Stimulated activated CD8-positive, alpha-beta memory T cell treated with anti-CD3 and anti-CD28 coated beads, Interleukin-7, amount 100 ng/mL, for 4 hours (primary cell): ENCODE results near the gene KLHL2.
"Not testable (repeated sequence)": the region's sequence is repeated elsewhere in the genome, so short reads cannot be mapped to it uniquely, and the experiment has no call there.

Experiments
- DNase-seq, 2 donors: peaks; one replicate each; pipeline ENCODE4 v3.0.0-alpha.2; 2020; ENCODE audit warnings: low read depth in 2 of 2

Gene KLHL2

DNA sequence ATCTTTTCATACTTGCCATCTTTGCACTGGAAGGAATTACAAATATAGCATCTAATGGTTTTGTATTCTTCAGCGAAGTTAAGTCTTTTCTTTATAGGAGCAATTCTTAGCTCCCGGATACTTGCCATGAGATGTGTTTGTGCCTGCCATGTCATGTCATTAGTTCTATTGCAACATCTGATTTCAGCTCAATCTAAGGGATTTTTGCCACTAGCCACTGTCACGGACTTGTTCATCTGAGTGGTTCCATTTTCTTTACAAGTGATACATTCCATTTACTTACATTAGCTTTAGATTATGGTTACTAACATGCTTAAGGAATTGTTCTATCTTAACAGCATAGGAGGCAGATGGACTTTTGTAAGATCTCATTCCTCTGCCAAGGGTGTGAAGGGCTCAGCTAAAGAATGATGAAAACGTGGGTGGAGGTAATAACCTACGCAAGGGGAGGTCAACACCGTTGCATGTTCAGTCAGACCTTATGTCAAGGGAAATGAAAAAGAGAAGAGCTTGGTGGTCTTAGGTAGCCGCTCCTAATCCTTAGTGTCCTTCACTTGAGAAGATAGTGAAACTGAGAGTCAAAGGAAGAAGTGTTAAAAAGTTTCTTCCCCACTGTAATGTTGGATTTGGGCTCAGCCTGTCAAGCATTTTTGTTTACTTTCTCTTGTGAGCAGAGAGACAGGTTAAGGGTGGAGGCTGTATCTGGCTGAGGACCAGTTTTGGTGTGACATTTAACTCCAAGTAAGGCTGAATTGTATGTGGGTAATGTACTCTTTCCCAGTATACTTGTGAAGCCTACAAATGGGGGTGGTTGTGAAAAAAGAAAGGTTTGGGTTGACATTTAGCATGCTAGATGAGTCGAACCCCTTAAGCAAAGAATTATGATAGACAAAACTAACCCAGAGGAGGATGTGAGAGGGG, 3.6 kb upstream of the KLHL2 start:
- no peak for DNase-seq

DNA sequence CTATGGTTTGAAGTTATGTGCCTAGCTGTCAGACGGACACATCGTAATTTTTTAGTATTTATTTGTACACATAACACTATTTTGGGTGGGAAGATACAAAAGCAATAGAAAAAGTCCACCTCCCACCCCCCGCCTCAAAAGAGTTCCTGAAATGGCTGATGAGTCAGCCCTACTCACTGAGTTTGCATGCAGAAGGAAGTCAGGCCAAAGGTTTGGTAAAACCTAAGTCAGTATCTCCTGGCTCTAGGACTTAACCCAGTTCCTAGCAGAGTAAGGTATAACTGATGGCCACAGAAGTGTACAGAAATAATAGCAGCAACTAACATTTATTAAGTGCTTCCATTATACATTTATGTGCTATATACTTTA, 2.9 kb upstream of the KLHL2 start:
- no peak for DNase-seq

- DNase-seq, result no peak
Measured at GRCh38 chr4:165207016-165207430, 338 bp upstream of the KLHL2 start.

DNA sequence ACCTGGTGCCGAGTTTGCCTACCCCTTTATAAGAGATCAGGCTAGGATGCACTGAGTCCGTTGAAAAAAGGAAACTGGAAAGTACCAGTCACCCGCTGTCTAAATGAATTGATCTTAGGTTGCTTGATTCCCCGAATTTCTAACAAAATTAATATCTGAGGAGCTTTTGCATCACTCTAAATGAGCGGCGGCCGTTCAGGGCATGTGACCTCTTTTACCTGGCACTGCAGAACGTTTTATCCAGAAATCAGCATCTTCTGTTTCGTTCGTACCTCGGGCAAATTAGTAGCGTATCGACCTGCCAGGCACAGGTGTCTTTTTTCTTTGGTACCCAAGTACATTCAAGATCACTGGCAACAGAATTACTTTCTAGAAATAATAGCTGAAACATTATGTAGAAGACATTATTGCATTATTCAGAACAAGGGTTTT, 876 bp downstream of the KLHL2 start:
- DNase-seq, result peak in 1 of 2 donors; percentile 29

- no peak for DNase-seq
Measured at GRCh38 chr4:165208741-165209388, 1.5 kb downstream of the KLHL2 start.

DNA sequence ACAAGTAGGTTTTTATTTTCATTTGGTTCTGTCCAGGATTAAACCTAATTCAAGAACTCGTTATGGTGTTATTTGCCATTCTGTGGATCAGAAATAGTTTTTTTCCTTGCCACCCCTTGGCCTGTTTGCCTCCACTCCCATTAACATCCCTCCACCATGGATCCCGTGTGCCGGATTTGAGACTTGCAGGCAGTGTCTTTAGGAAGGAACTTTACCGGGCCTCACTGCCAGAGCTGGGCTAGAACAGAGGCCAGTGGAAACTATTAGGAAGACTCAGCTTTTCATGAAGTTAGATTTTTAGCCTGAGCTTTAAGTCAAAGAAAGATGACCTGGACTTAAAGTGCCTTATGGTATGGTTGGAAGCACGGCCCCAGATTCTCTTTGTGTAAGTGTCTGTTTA, 2.4 kb downstream of the KLHL2 start:
- no peak for DNase-seq

DNA sequence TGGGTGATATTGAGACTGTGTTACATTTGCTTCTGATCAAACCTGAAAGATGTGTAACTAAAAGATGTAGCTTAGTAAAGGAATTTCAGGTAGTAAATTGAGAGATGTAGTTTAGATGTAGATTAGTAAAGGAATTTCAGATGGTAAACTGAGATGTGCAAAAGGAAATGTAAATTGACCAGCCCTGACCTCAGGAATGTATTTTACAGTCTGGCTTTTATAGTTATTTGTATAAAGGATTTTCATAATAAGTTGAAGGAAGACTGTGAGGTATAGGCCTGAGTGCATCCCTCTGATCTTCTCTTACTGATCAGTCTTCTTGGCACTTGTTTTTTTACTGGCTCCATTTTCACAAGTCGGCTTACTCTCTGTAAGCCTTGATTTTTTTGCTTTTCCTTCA, 3.2 kb downstream of the KLHL2 start:
- no peak for DNase-seq

DNA sequence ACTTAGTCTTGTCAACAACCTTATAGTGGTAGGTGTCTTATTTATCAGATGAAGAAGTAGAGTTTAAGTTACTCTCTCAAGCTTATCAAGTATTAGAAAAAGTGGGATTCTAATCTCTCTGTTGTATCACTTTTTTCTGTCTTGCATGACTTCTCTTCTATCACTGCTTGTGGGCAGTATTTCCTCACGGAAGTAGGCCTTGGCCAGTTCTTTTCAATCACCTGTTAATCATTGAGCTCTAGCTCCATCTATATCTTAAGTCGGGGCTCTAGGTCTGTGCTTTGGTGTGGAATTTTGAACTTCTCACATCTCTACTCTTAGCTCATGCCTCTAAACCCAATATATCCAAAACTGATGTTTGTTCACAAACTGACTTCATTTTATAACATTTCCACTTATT, 5.3 kb downstream of the KLHL2 start:
- not testable (repeated sequence) for DNase-seq

GRCh38 chr4:165213404-165213803, 6.0 kb downstream of the KLHL2 start:
- DNase-seq, result not testable (repeated sequence)

- DNase-seq, result not testable (repeated sequence)
Measured at GRCh38 chr4:165213991-165214709, 6.8 kb downstream of the KLHL2 start.

- DNase-seq, result peak in 1 of 2 donors; percentile 32
Measured at GRCh38 chr4:165215034-165215751, 7.8 kb downstream of the KLHL2 start.

DNA sequence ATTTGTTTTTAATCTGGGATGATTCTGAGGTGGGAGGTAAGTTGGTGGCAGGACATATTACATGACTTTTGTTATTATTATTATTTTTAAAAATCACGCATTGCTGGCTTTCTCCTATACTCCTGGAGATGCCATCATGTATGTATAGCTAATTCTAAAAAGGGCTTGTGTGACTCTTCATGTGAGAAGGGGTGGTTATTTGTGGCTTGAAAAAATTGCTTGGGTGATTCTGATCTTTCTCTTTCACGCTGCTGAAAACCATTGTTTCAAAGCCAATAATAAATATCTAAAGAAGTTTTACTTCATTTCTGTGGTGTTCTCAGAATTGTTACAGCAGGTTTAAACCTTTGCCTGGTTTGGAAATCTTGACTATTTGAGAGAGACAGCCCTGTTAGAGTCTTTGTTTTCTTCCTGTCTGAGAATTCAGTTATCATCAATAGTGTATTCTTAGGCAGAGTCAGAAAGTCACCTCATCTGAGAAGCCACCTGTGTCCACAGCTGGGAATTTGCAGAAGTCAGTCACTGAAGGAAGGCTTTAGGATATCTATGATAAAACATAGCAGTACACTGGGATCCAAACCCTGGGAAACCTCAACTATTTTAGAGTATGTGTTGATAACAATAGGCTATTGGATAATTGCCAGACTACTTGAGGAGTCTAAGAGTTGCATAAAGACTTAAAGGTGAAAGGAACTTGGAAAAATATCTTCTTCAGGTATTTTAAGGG, 8.6 kb downstream of the KLHL2 start:
- not testable (repeated sequence) for DNase-seq

DNA sequence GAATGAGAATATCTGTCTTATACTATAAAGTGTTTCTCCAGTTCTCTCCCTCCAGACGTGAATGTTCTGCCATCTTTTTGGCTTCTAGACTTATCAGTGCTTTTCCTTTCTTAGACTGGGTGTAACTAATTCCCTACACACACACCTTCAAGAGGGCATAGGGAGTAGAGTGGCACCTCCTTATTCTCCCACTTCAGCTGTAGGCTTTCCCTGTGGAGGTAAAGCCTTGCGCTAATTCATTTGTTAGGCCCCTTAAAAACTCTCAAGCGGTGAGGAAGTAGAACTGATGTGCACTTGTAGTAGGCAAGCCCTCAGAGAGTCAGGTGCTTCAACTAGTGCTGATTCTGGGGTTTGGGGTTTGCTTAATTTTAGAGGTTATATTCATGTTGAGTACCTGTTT, 10.0 kb downstream of the KLHL2 start:
- no peak for DNase-seq

DNA sequence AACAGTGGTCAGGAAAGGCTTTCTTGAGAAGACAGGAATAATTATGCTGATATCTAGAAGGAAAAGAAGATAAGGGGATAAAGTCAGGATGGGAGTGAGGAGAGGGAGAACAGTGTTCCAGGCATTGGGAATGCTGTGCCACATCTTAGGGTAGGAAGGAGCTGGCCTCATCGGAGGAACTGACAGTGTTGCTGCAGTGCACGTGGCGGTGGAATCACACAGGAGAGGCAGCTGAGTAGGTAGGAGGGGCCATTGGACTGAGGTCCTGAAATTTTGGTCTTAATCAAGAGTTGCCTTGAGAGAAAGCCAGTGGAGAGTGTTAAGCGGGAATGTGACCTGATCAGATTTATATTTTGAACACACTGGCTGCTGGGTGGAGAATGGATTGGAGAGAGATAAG, 13.9 kb downstream of the KLHL2 start:
- DNase-seq, result not testable (repeated sequence)

DNA sequence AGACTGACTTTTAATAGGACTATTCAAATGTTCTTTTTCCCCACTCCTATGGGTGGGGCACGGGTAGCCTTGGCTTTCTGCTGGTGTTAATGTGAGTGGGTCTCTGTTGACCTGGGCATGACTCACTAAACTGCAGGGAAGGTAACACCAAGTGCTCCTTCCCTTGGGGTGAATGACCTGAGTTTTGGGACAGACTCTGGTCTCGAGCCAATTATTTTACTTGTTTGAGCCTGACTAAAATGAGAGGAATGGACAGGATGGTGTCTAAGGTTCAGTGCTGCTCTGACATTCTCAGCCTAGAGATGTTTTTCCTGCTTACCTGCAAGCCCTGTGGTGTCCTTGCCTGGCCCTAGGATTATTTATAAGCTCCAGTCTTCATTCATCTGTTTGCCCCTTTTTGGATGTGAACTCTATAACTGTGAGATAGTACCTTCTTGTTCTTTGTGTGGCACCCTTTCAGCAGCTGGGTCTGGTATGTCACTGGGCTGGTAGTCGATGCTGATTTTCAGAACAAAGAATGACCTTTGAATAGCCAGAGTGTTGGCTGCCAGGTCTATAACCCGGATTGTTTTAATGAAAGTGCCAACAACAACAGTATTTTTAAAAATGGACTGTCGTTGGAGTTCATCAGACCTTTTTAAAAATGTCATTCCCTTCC, 14.8 kb downstream of the KLHL2 start:
- DNase-seq, result not testable (repeated sequence)

- no peak for DNase-seq
Measured at GRCh38 chr4:165222651-165222994, 15.3 kb downstream of the KLHL2 start.

- DNase-seq, result not testable (repeated sequence)
Measured at GRCh38 chr4:165227401-165227800, 20.0 kb downstream of the KLHL2 start.

GRCh38 chr4:165229490-165230200, 22.3 kb downstream of the KLHL2 start:
- DNase-seq, result not testable (repeated sequence)

GRCh38 chr4:165232623-165233433, 25.5 kb downstream of the KLHL2 start:
- DNase-seq, result not testable (repeated sequence)
